Hepatocyte (in vitro differentiated cells): ENCODE measurements around the gene PRDM5.

ENCODE experiments used
- CTCF ChIP-seq: fragments of 200-600 bp; sonication (generic); IDR thresholded peaks from 2 replicates; pipeline ENCODE4 v1.5.1; 2016; ENCODE audit warnings: antibody characterized with exemption, mild to moderate bottlenecking; ENCODE audit not compliant: poor library complexity
- EZH2 ChIP-seq: fragments of 200-600 bp; sonication (generic); IDR thresholded peaks from 2 replicates; pipeline ENCODE4 v1.6.1; 2016; ENCODE audit warnings: antibody characterized with exemption, mild to moderate bottlenecking, borderline replicate concordance
- EZH2phosphoT487 ChIP-seq: fragments of 200-600 bp; sonication (generic); IDR thresholded peaks from one replicate; pipeline ENCODE4 v1.6.1; 2018; ENCODE audit warnings: antibody characterized with exemption, mild to moderate bottlenecking, low read depth, moderate library complexity; ENCODE audit not compliant: unreplicated experiment, severe bottlenecking

- TF ChIP-seq EZH2 (no peak), CTCF (no peak), EZH2phosphoT487 (no peak)
Observed at GRCh38 chr4:120765260-120765680, 157.3 kb downstream of the PRDM5 start.
